Ovary (tissue), 9 donors: ENCODE data around the gene CDC16. TPM values are rescaled to one million over a fixed set of nuclear protein-coding genes. Genes with fewer than 3 reads are reported as not detected.

Experiments used
- DNase-seq, 5 donors: peaks; one replicate each; pipeline ENCODE4 v3.0.0-alpha.2; 2019 to 2020
- H3K27ac ChIP-seq, 2 donors: fragments of 200-600 bp; one replicate each; pipeline versions ENCODE4 v1.5.1 to v1.8.0; 2019 to 2022
- H3K27me3 ChIP-seq: fragments of 200-600 bp; one replicate; pipeline ENCODE4 v1.8.0; 2022
- H3K36me3 ChIP-seq: fragments of 200-600 bp; sonication (generic); one replicate; pipeline ENCODE4 v1.5.1; 2019
- H3K4me1 ChIP-seq: one replicate; pipeline ENCODE4 v1.8.1; 2013; ENCODE audit warnings: mild to moderate bottlenecking, moderate library complexity; ENCODE audit not compliant: insufficient read depth
- H3K4me3 ChIP-seq: fragments of 200-600 bp; sonication (generic); one replicate; pipeline ENCODE4 v1.5.1; 2017
- H3K9me3 ChIP-seq, 2 donors: fragments of 200-600 bp in 1 of 2; sonication (generic) in 1 of 2; one replicate each; pipeline versions ENCODE4 v1.5.1 to v1.8.1; 2013 to 2019; ENCODE audit warnings: mild to moderate bottlenecking in 1 of 2, moderate library complexity in 1 of 2
- CTCF ChIP-seq, 3 donors: fragments of 450-650 bp in 2 of 3; fragments of 200-600 bp in 1 of 3; IDR thresholded peaks; one replicate each; pipeline versions ENCODE4 v1.5.1 to v1.8.0; 2016 to 2022; ENCODE audit warnings: antibody characterized with exemption in 3 of 3, mild to moderate bottlenecking in 1 of 3
- EP300 ChIP-seq: sonication (generic); formaldehyde crosslinking; IDR thresholded peaks from one replicate; pipeline ENCODE4 v1.6.1; 2017; ENCODE audit warnings: antibody characterized with exemption
- POLR2A ChIP-seq: fragments of 450-650 bp; IDR thresholded peaks from one replicate; pipeline ENCODE4 v1.6.1; 2017; ENCODE audit warnings: antibody characterized with exemption, mild to moderate bottlenecking, moderate library complexity
- WGBS, 3 donors: extraction: QIAGEN DNeasy Blood & Tissue Kit in 1 of 3; methylation state at CpG; one replicate each; pipeline versions ENCODE4 v1.1.5 to v1.1.7; 2013 to 2017; 5-methylcytosine and 5-hydroxymethylcytosine counted together
- intact Hi-C, 4 donors: fragments of 100-400 bp; cut with DNase I; formaldehyde crosslinking; loops; one replicate each; pipeline versions ENCODE4 v1.11.0 to v1.15.1; 2022 to 2023
- polyA plus RNA-seq, 2 donors: library from polyadenylated mRNA; stranded (reverse); fragments of 200-250 nt in 1 of 2; fragments of 350-450 nt in 1 of 2; fragmentation: Illumina TruSeq in 1 of 2; extraction: RNeasy Lipid Tissue Mini Kit (QIAGEN cat#74804) in 1 of 2; gene quantifications; one replicate each; pipeline ENCODE4 v1.2.3, GENCODE V29; 2013 to 2014
- total RNA-seq, 7 donors: library from RNA; depleted of rRNA in 2 of 7; stranded (reverse); fragments of >200 nt in 2 of 7; fragmentation: NEBNext Ultra II Directional in 3 of 7; extraction: Animal tissue kit (Norgen Biotek cat#: 25700) in 3 of 7; gene quantifications; one replicate each; pipeline versions ENCODE4 v1.1.0 to v1.2.4, GENCODE V29; 2016 to 2023
- donor health status: DM: no; HTN: no; CAD: no; lungs with moderate emphysema.
- donor health status: DM: no; HTN: no; CAD: no.
- donor health status: Bipolar disorder and iron deficiency.
- donor health status: DM: yes; HTN: yes; CAD: no.
- donor health status: DM: no; HTN: no; CAD: no.
- donor health status: DM: yes; HTN: yes; CAD: no.

CDC16 gene
- total and polyA plus RNA-seq, 9 donors, result 42.0 to 88.8 (median 55.2) TPM

- Histone ChIP-seq H3K4me1 (peaks cover 3% of the 10 kb centered on the region), H3K36me3 (no peaks in the 10 kb centered on the region), H3K9me3 (no peaks in the 10 kb centered on the region), H3K27me3 (no peaks in the 10 kb centered on the region), H3K4me3 (no peak overlapping the region), H3K27ac (no peak overlapping the region)
- DNase-seq, result no peak
- 72 to 76% (median 72%) methylated on average over 4 of the region's 4 CpGs for WGBS, 3 donors
- no peak for TF ChIP-seq POLR2A
- TF ChIP-seq CTCF (IDR thresholded peaks at IDR 0.05), result no peak
- no peak for TF ChIP-seq EP300
- intact Hi-C loops, result no loop called here
Observed at GRCh38 chr13:114236227-114236626, 1.5 kb downstream of the CDC16 start.

GRCh38 chr13:114237415-114238112, 2.9 kb downstream of the CDC16 start:
- no peak for TF ChIP-seq EP300
- TF ChIP-seq CTCF (IDR thresholded peaks at IDR 0.05), result no peak
- no peak for TF ChIP-seq POLR2A
- Histone ChIP-seq H3K36me3 (no peaks in the 10 kb centered on the region), H3K4me1 (peaks cover 3% of the 10 kb centered on the region), H3K27ac (no peak overlapping the region), H3K4me3 (no peak overlapping the region), H3K27me3 (no peaks in the 10 kb centered on the region), H3K9me3 (no peaks in the 10 kb centered on the region)
- no peak for DNase-seq
- intact Hi-C loops, result no loop called here
- 81 to 86% (median 82%) methylated on average over 7 of the region's 7 CpGs for WGBS, 3 donors

- no peaks in the 10 kb centered on the region for H3K36me3 ChIP-seq
- intact Hi-C loops, result no loop called here
- H3K4me1 ChIP-seq, result no peaks in the 10 kb centered on the region
- WGBS, 3 donors, result 89 to 91% (median 89%) methylated on average over 6 of the region's 6 CpGs
- H3K27me3 ChIP-seq, result no peaks in the 10 kb centered on the region
- H3K27ac ChIP-seq, result no peak overlapping the region
- DNase-seq, result no peak
- H3K9me3 ChIP-seq, result no peaks in the 10 kb centered on the region
- TF ChIP-seq POLR2A (no peak), EP300 (no peak), CTCF (IDR thresholded peaks at IDR 0.05) (no peak)
- H3K4me3 ChIP-seq, result no peak overlapping the region
Observed at GRCh38 chr13:114241918-114242317, 7.2 kb downstream of the CDC16 start.

GRCh38 chr13:114243971-114244370, 9.3 kb downstream of the CDC16 start:
- no peak for TF ChIP-seq EP300
- TF ChIP-seq CTCF (IDR thresholded peaks at IDR 0.05), result no peak
- TF ChIP-seq POLR2A, result no peak
- intact Hi-C loops, result no loop called here
- Histone ChIP-seq H3K9me3 (no peaks in the 10 kb centered on the region), H3K27me3 (no peaks in the 10 kb centered on the region), H3K4me1 (no peaks in the 10 kb centered on the region), H3K27ac (no peak overlapping the region), H3K36me3 (no peaks in the 10 kb centered on the region), H3K4me3 (no peak overlapping the region)
- WGBS, 3 donors, result 82 to 91% (median 88%) methylated on average over 3 of the region's 3 CpGs
- DNase-seq, result no peak
